Stimulated activated CD8-positive, alpha-beta memory T cell treated with anti-CD3 and anti-CD28 coated beads, Interleukin-2, amount 100 ng/mL, for 1 hour (primary cell): Measurements from ENCODE around the gene USH1G.
"Not testable (repeated sequence)": the region's sequence is repeated elsewhere in the genome, so short reads cannot be mapped to it uniquely, and the experiment has no call there.

Experiments
- DNase-seq, 2 donors: peaks; one replicate each; pipeline ENCODE4 v3.0.0-alpha.2; 2020; ENCODE audit warnings: low read depth in 2 of 2

Gene USH1G

GRCh38 chr17:74875155-74875976, 47.7 kb downstream of the USH1G start:
- no peak for DNase-seq

DNA sequence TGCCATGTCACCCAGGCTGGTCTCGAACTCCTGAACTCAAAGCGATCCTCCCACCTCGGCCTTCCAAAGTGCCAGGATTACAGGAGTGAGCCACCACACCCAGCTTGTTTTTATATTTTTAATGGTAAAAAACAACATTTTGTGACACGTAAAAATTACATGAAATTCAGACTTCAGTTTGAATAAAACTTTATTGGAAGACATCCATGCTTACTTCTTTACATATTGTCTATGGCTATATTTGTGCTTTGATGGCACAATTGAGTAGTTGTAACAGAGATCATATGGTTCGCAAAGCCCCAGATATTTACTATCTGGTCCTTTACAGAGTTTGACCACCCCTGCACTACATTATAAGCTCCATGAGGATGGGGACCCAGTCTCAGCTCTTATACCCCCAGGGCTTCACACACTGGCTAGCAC, 48.4 kb downstream of the USH1G start:
- DNase-seq = no peak

DNA sequence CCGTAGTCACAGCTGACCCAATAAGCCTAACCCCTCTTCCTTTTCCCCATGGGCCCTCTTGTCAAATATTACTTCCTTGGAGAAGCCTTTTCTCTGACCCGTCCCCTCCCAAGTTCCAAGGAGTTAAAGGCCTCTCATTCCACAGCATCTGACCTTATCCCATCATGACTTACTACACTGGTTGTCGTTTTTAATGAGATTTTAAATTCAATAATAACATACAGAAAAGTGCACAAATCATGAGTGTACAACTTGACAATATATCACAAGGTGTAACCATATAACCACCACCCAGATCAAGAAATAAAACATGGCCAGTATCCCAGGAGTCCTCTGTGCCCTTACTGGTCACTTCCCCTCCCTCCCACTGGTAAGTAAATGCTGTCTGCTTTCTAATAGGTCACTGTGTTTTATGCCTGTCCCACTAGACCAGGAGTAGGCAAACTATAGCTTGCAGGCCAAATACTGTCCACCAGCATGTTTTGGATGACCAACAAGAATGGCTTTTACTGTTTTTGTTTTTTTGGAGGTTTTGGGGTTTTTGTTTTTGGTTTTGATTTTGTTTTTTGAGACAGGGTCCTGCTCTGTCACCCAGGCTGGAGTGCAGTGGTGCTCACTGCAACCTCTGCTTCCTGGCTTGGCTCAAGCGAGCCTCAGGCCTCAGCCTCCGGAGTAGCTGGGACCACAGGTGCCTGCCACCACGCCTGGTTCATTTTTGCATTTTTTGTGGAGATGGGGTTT, 49.0 kb downstream of the USH1G start:
- no peak for DNase-seq

DNA sequence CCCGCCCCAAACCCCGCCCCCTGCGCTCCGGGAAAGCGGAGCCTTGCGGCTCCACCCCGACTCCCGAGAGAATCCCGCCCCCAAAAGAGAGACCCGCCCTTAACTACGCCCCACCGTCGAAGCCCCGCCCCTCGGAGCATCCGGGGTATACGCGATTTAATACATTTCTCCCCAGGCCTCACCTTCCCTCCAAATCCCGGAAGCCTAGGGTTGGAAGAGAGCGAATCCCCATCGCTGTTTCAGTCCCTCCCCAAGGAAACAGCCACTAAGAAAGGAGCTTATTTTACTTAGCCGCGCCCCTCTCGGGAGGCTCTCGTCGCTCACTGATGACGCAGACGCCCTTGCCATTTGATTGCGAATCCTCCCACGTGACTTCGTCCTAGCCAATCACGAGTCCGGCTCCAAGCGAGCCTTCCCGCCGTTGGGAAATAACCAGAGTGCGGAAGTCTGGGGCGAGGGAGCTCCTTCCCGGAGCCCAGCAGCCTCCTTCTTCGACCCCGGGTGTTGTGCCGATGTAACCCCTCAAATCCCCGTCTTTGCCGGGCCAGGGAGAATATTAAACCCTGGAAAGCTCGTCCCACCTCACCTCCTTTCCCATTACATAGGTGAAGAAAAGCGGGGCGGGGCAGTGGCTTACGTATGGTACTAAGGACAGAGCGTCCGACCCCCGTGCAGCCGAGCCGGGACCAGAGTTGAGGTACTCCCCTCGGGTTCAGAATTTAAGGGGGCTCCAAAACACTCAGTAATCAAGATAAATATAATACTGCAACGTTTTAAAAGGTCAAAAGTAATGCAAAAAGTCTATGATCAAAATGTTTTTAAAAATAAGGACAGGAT, 49.8 kb downstream of the USH1G start:
- DNase-seq = peak; percentile 98 to 99

GRCh38 chr17:74872313-74873036, 50.6 kb downstream of the USH1G start, which contains the start of gene FDXR:
FDXR (minus strand) TSS chr17:74872994; CDS start chr17:74872944, 50 bp downstream.
- DNase-seq = no peak

GRCh38 chr17:74871356-74872076, 51.5 kb downstream of the USH1G start:
- no peak for DNase-seq

DNA sequence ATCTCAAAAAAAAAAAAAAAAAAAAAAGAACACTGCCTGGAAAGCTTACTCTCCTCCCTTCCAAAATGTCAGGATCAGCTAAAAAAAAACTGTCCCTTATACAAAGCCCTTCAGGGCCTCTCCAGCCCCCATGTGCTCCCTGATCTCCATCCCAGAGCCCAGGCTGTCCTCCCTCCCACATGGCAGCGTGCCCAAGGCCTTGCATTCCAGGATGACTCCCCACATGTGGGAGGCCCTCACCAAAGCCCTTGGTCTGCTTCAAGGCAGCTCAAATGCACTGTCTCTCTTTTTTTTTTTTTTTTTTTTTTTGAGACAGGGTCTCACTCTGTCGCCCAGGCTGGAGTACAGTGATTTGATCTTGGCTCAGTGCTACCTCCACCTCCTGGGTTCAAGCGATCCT, 52.5 kb downstream of the USH1G start:
- no peak for DNase-seq

- not testable (repeated sequence) for DNase-seq
Observed at GRCh38 chr17:74870028-74870427, 53.0 kb downstream of the USH1G start.

DNA sequence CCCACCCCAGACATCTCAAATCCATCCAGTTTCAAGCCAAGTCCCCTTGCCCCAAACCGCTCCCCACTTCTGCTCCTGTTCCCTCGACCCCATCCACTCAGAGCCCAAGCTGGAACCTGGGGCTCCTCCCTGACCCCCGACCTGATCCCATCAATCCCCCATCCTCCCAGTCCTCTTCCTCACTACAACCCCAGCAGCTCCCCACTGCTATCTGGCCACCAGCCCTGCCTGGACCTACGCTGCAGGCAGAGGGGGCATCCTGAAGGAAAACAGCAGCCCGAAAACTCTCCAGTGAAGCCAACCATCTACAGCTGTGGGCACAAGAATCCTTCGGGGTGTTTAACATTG, 54.2 kb downstream of the USH1G start:
- DNase-seq = no peak

- DNase-seq = no peak
Observed at GRCh38 chr17:74868251-74868907, 54.7 kb downstream of the USH1G start.

GRCh38 chr17:74866198-74866835, 56.7 kb downstream of the USH1G start:
- no peak for DNase-seq
